ENCODE measurements around the gene FBLN2.

Gene FBLN2

GRCh38 chr3:13564751-13565560 is 16.0 kb downstream of the FBLN2 start:
- no peaks in the 10 kb centered on the region for H3K36me3 ChIP-seq
- TF ChIP-seq, protein P1, sequence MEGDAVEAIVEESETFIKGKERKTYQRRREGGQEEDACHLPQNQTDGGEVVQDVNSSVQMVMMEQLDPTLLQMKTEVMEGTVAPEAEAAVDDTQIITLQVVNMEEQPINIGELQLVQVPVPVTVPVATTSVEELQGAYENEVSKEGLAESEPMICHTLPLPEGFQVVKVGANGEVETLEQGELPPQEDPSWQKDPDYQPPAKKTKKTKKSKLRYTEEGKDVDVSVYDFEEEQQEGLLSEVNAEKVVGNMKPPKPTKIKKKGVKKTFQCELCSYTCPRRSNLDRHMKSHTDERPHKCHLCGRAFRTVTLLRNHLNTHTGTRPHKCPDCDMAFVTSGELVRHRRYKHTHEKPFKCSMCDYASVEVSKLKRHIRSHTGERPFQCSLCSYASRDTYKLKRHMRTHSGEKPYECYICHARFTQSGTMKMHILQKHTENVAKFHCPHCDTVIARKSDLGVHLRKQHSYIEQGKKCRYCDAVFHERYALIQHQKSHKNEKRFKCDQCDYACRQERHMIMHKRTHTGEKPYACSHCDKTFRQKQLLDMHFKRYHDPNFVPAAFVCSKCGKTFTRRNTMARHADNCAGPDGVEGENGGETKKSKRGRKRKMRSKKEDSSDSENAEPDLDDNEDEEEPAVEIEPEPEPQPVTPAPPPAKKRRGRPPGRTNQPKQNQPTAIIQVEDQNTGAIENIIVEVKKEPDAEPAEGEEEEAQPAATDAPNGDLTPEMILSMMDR (IDR thresholded peaks at IDR 0.05), result no peak
- no peak overlapping the region for H3K27ac ChIP-seq
- H3K4me1 ChIP-seq (ENCODE audit: control insufficient read depth in 1 of 2, insufficient read depth in 1 of 2, low read depth in 1 of 2, low read length in 1 of 2), result no peaks in the 10 kb centered on the region
- no peaks in the 10 kb centered on the region for H3K9me3 ChIP-seq
- no peak overlapping the region for H3K4me3 ChIP-seq (ENCODE audit: low read depth in 1 of 2, low read length in 1 of 2)
- H3K27me3 ChIP-seq, result peaks cover 8% of the 10 kb centered on the region

GRCh38 chr3:13565581-13566452 is 16.9 kb downstream of the FBLN2 start:
- Histone ChIP-seq H3K4me3 (ENCODE audit: low read depth in 1 of 2, low read length in 1 of 2) (no peak overlapping the region), H3K27ac (no peak overlapping the region), H3K36me3 (no peaks in the 10 kb centered on the region), H3K4me1 (ENCODE audit: control insufficient read depth in 1 of 2, insufficient read depth in 1 of 2, low read depth in 1 of 2, low read length in 1 of 2) (no peaks in the 10 kb centered on the region), H3K9me3 (no peaks in the 10 kb centered on the region), H3K27me3 (peaks cover 6% of the 10 kb centered on the region)
- TF ChIP-seq, protein P1 (IDR thresholded peaks at IDR 0.05), result no peak

DNA sequence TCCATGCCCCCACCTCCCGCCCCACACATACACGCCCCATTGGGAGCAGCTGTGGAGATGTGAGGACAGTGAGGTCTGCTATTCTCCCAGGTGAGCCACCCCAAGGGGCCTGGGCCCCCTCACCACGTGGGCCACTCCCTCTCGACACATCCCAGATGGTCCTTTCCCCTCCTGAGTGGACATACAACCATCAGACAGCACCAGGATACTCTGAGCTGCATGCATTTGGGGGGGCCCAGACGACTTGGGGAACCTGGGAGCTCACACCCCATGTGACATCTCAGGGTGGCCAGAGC is 17.5 kb downstream of the FBLN2 start:
- H3K4me3 ChIP-seq (ENCODE audit: low read depth in 1 of 2, low read length in 1 of 2), result no peak overlapping the region
- TF ChIP-seq, protein P1 (IDR thresholded peaks at IDR 0.05), result no peak
- H3K27me3 ChIP-seq, result peaks cover under 1% of the 10 kb centered on the region
- H3K4me1 ChIP-seq (ENCODE audit: control insufficient read depth in 1 of 2, insufficient read depth in 1 of 2, low read depth in 1 of 2, low read length in 1 of 2), result no peaks in the 10 kb centered on the region
- H3K9me3 ChIP-seq, result no peaks in the 10 kb centered on the region
- no peak overlapping the region for H3K27ac ChIP-seq
- no peaks in the 10 kb centered on the region for H3K36me3 ChIP-seq

DNA sequence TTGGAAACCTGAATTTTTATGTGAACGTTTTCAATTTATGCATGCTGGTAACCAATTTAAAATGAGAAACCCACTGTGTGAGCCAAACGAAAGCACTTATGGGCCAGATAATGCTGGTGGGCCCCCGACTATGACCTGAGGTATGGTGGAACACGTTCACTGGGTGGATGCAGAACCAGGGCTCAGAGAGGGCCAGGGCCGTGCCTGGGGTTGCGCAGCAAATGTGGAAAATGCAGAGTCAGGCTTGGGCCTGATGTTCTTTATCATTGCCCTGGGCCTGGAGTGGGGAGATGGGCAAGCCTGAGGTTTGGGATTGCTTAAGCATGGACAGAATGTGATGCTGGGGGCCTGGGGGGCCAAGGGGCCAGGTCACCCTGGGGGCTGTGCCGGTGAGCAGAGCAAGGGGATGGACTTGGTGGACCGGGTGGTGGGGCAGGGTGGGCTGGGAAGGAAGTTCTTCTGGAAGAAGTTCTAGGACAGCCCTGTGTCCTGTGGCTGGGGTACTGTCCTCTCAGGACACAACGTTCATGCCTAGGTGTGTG is 17.9 kb downstream of the FBLN2 start:
- Histone ChIP-seq H3K27me3 (no peaks in the 10 kb centered on the region), H3K4me3 (ENCODE audit: low read depth in 1 of 2, low read length in 1 of 2) (no peak overlapping the region), H3K36me3 (no peaks in the 10 kb centered on the region), H3K4me1 (ENCODE audit: control insufficient read depth in 1 of 2, insufficient read depth in 1 of 2, low read depth in 1 of 2, low read length in 1 of 2) (no peaks in the 10 kb centered on the region), H3K27ac (no peak overlapping the region), H3K9me3 (no peaks in the 10 kb centered on the region)
- TF ChIP-seq, protein P1 (IDR thresholded peaks at IDR 0.05), result no peak

- no peaks in the 10 kb centered on the region for H3K27me3 ChIP-seq
- no peaks in the 10 kb centered on the region for H3K9me3 ChIP-seq
- no peaks in the 10 kb centered on the region for H3K4me1 ChIP-seq (ENCODE audit: control insufficient read depth in 1 of 2, insufficient read depth in 1 of 2, low read depth in 1 of 2, low read length in 1 of 2)
- TF ChIP-seq, protein P1 (IDR thresholded peaks at IDR 0.05), result no peak
- no peak overlapping the region for H3K27ac ChIP-seq
- H3K36me3 ChIP-seq, result no peaks in the 10 kb centered on the region
- H3K4me3 ChIP-seq (ENCODE audit: low read depth in 1 of 2, low read length in 1 of 2), result no peak overlapping the region
Observed at GRCh38 chr3:13567684-13568514, 19.0 kb downstream of the FBLN2 start.

Measured in neutrophil (primary cell).